K562 (cell line): Measurements from ENCODE around the gene METTL23. TPM values are rescaled to one million over a fixed set of nuclear protein-coding genes. Genes with fewer than 3 reads are reported as not detected.

Experiments
- BRF1 ChIP-seq: IDR thresholded peaks from 3 replicates; pipeline ENCODE4 v1.6.1; 2011; ENCODE audit warnings: borderline replicate concordance, mild to moderate bottlenecking; ENCODE audit not compliant: insufficient read length; ENCODE audit errors: extremely low read depth
- DPF2 ChIP-seq: fragments of 450-650 bp; IDR thresholded peaks from 2 replicates; pipeline ENCODE4 v1.6.1; 2016
- E2F3 ChIP-seq: fragments of 250-450 bp; sonication (Bioruptor Pico); IDR thresholded peaks from 2 replicates; pipeline ENCODE4 v1.4.0; 2020; ENCODE audit warnings: mild to moderate bottlenecking
- ETV6 ChIP-seq, 3 experiments: fragments of 150-350 bp in 1 of 3; sonication (generic) in 1 of 3; formaldehyde crosslinking in 1 of 3; IDR thresholded peaks; 2 replicates each; pipeline versions ENCODE4 v1.6.1 to v1.8.0; 2014 to 2022; ENCODE audit warnings: borderline replicate concordance in 2 of 3, low read depth in 2 of 3, antibody characterized with exemption in 1 of 3, low read length in 1 of 3, mild to moderate bottlenecking in 1 of 3, missing genetic modification reagents in 1 of 3
- HDAC2 ChIP-seq: fragments of 450-650 bp; IDR thresholded peaks from 2 replicates; pipeline ENCODE4 v1.6.1; 2016; ENCODE audit warnings: mild to moderate bottlenecking
- JUNB ChIP-seq: fragments of 450-650 bp; formaldehyde crosslinking; conservative IDR thresholded peaks from 2 replicates; pipeline ENCODE4 v1.4.0; 2020; ENCODE audit warnings: mild to moderate bottlenecking
- SLC30A9 ChIP-seq: fragments of 250-450 bp; sonication (Bioruptor Pico); IDR thresholded peaks from 2 replicates; pipeline ENCODE4 v1.8.0; 2022; ENCODE audit warnings: mild to moderate bottlenecking, moderate library complexity
- SREBF1 ChIP-seq: fragments of 150-350 bp; IDR thresholded peaks from 2 replicates; pipeline ENCODE4 v1.6.1; 2014; ENCODE audit warnings: antibody characterized with exemption, low read depth, low read length, borderline replicate concordance
- TBL1XR1 ChIP-seq, 2 experiments: IDR thresholded peaks; 2 replicates each; pipeline ENCODE4 v1.6.1; 2012; ENCODE audit warnings: improper control_type of control experiment in 2 of 2, low read length in 2 of 2, mild to moderate bottlenecking in 1 of 2
- ZNF561 ChIP-seq: fragments of 450-650 bp; formaldehyde crosslinking; conservative IDR thresholded peaks from 2 replicates; pipeline ENCODE4 v1.4.0; 2020; ENCODE audit warnings: mild to moderate bottlenecking, moderate library complexity
- polyA plus RNA-seq, 8 experiments: library from polyadenylated mRNA; depleted of rRNA in 4 of 8; stranded (reverse) in 5 of 8; unstranded in 3 of 8; fragments of >200 nt; fragmentation: Nextera tagmentation in 2 of 8; fragmentation: Illumina TruSeq in 1 of 8; extraction: Ambion mirVana in 2 of 8; extraction: Trizol in 1 of 8; gene quantifications; 2 replicates each; pipeline versions ENCODE4 v1.2.1 to v1.2.3, GENCODE V29; 2011 to 2014; ENCODE audit warnings: inconsistent platforms in 1 of 8, missing spikeins in 1 of 8
- total RNA-seq, 7 experiments: library from RNA; depleted of rRNA in 6 of 7; stranded (reverse); fragments of >200 nt in 6 of 7; fragmentation: Illumina TruSeq in 2 of 7; extraction: Trizol in 2 of 7; gene quantifications; 2 replicates each; pipeline versions ENCODE4 v1.2.1 to v1.2.3, GENCODE V29; 2011 to 2021; ENCODE audit warnings: low replicate concordance in 1 of 7
- TF ChIP-seq, protein P1 (sequence below): sonication (generic); formaldehyde crosslinking; IDR thresholded peaks from 2 replicates; pipeline ENCODE4 v1.8.1; 2022; ENCODE audit warnings: missing genetic modification reagents
- TF ChIP-seq, protein P2 (sequence below): fragments of 250-450 bp; sonication (Bioruptor Pico); IDR thresholded peaks from 2 replicates; pipeline ENCODE4 v1.4.0; 2020
- TF ChIP-seq, protein P3 (sequence below): IDR thresholded peaks from 2 replicates; pipeline ENCODE4 v1.6.1; 2014; ENCODE audit warnings: antibody characterized with exemption
- TF ChIP-seq, protein P4 (sequence below), 2 experiments: fragments of 200-800 bp in 1 of 2; sonication (Bioruptor generic) in 1 of 2; sonication (generic) in 1 of 2; formaldehyde crosslinking in 1 of 2; IDR thresholded peaks in 1 of 2; conservative IDR thresholded peaks in 1 of 2; 2 replicates each; pipeline versions ENCODE4 v1.5.0 to v1.6.1; 2016 to 2020; ENCODE audit warnings: missing compliant biosample characterization in 1 of 2, missing genetic modification characterization in 1 of 2, missing genetic modification reagents in 1 of 2
- TF ChIP-seq, protein P5 (sequence below): fragments of 450-650 bp; IDR thresholded peaks from 2 replicates; pipeline ENCODE4 v1.6.1; 2016; ENCODE audit warnings: missing biosample characterization, missing genetic modification characterization
- TF ChIP-seq, protein P6 (sequence below): fragments of 450-650 bp; formaldehyde crosslinking; IDR thresholded peaks from 2 replicates; pipeline ENCODE4 v1.4.0; 2020; ENCODE audit warnings: mild to moderate bottlenecking, mixed read lengths
- TF ChIP-seq, protein P7 (sequence below): fragments of 450-650 bp; formaldehyde crosslinking; IDR thresholded peaks from 2 replicates; pipeline ENCODE4 v1.4.0; 2022; ENCODE audit warnings: missing genetic modification characterization

METTL23 gene
- total and polyA plus RNA-seq, 9 of the 15 experiments (the other 6 are each of a cell fraction or from before 2014, with no cell fraction given): 29.4 to 67.3 (median 41.6) TPM

DNA sequence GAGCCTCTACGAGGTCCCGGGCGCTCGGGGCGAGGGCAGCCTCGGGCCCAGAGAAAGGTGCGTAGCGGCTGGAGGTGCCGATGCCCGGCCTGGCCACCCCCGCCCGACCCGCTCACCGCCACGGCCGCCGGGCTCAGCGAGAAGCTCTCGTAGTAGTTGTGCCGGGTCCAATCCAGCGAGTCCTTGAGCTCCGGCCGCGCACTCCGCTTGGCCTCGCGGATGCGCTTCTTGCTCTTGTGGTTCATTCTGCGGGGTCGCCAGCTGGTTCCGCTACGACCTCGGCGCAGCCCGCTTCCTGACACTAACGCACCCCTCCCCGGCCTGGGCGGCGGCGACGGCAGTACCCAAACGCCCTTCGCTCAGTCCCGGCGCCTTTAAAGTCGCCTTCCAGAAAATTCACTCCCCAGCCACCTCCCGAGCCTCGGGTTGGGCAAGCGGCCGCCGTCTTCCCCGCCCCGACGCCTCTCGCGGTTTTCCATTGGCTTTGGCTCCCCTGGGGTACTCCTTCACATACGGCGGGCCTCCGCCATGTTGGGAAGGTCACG is 336 bp upstream of the METTL23 start, which contains the start of gene JMJD6 (continued):
- TF ChIP-seq, protein P1, sequence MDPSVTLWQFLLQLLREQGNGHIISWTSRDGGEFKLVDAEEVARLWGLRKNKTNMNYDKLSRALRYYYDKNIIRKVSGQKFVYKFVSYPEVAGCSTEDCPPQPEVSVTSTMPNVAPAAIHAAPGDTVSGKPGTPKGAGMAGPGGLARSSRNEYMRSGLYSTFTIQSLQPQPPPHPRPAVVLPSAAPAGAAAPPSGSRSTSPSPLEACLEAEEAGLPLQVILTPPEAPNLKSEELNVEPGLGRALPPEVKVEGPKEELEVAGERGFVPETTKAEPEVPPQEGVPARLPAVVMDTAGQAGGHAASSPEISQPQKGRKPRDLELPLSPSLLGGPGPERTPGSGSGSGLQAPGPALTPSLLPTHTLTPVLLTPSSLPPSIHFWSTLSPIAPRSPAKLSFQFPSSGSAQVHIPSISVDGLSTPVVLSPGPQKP (CRISPR knock-in tag): no peak
- TF ChIP-seq, protein P2, sequence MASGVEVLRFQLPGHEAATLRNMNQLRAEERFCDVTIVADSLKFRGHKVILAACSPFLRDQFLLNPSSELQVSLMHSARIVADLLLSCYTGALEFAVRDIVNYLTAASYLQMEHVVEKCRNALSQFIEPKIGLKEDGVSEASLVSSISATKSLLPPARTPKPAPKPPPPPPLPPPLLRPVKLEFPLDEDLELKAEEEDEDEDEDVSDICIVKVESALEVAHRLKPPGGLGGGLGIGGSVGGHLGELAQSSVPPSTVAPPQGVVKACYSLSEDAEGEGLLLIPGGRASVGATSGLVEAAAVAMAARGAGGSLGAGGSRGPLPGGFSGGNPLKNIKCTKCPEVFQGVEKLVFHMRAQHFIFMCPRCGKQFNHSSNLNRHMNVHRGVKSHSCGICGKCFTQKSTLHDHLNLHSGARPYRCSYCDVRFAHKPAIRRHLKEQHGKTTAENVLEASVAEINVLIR (CRISPR knock-in tag): peak; percentile 94
- TF ChIP-seq, protein P3, sequence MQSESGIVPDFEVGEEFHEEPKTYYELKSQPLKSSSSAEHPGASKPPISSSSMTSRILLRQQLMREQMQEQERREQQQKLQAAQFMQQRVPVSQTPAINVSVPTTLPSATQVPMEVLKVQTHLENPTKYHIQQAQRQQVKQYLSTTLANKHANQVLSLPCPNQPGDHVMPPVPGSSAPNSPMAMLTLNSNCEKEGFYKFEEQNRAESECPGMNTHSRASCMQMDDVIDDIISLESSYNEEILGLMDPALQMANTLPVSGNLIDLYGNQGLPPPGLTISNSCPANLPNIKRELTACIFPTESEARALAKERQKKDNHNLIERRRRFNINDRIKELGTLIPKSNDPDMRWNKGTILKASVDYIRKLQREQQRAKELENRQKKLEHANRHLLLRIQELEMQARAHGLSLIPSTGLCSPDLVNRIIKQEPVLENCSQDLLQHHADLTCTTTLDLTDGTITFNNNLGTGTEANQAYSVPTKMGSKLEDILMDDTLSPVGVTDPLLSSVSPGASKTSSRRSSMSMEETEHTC: no peak; the same call in 1 of the 2 replicates
- TF ChIP-seq JUNB (no peak), SREBF1 (no peak), E2F3 (CRISPR knock-in tag) (0 out of 2 replicates have a peak, but pooled peaks have one; percentile 13), SLC30A9 (CRISPR knock-in tag) (no peak), TBL1XR1 (IDR thresholded peaks at IDR 0.05; ENCODE audit: low read length in 2 of 2) (peak in 1 of 2 experiments; percentile 29; a peak in 1 of 4 replicates), DPF2 (no peak), ETV6 (IDR thresholded peaks at IDR 0.05; ENCODE audit: borderline replicate concordance in 1 of 2, low read depth in 2 of 2, low read length in 1 of 2) (no peak), ETV6 (CRISPR knock-in tag; IDR thresholded peaks at IDR 0.05; ENCODE audit: borderline replicate concordance) (no peak), BRF1 (no peak), ZNF561 (CRISPR knock-in tag) (no peak), HDAC2 (no peak; the same call in 1 of the 2 replicates)
- TF ChIP-seq, protein P4, sequence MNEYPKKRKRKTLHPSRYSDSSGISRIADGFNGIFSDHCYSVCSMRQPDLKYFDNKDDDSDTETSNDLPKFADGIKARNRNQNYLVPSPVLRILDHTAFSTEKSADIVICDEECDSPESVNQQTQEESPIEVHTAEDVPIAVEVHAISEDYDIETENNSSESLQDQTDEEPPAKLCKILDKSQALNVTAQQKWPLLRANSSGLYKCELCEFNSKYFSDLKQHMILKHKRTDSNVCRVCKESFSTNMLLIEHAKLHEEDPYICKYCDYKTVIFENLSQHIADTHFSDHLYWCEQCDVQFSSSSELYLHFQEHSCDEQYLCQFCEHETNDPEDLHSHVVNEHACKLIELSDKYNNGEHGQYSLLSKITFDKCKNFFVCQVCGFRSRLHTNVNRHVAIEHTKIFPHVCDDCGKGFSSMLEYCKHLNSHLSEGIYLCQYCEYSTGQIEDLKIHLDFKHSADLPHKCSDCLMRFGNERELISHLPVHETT (CRISPR knock-in tag; conservative IDR thresholded peaks at IDR 0.05 in 1 of 2, IDR thresholded peaks at IDR 0.05 in 1 of 2): no peak
- TF ChIP-seq, protein P5, sequence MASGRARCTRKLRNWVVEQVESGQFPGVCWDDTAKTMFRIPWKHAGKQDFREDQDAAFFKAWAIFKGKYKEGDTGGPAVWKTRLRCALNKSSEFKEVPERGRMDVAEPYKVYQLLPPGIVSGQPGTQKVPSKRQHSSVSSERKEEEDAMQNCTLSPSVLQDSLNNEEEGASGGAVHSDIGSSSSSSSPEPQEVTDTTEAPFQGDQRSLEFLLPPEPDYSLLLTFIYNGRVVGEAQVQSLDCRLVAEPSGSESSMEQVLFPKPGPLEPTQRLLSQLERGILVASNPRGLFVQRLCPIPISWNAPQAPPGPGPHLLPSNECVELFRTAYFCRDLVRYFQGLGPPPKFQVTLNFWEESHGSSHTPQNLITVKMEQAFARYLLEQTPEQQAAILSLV (tag): no peak
- TF ChIP-seq, protein P6, sequence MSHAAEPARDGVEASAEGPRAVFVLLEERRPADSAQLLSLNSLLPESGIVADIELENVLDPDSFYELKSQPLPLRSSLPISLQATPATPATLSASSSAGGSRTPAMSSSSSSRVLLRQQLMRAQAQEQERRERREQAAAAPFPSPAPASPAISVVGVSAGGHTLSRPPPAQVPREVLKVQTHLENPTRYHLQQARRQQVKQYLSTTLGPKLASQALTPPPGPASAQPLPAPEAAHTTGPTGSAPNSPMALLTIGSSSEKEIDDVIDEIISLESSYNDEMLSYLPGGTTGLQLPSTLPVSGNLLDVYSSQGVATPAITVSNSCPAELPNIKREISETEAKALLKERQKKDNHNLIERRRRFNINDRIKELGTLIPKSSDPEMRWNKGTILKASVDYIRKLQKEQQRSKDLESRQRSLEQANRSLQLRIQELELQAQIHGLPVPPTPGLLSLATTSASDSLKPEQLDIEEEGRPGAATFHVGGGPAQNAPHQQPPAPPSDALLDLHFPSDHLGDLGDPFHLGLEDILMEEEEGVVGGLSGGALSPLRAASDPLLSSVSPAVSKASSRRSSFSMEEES (CRISPR knock-in tag): no peak
- TF ChIP-seq, protein P7, sequence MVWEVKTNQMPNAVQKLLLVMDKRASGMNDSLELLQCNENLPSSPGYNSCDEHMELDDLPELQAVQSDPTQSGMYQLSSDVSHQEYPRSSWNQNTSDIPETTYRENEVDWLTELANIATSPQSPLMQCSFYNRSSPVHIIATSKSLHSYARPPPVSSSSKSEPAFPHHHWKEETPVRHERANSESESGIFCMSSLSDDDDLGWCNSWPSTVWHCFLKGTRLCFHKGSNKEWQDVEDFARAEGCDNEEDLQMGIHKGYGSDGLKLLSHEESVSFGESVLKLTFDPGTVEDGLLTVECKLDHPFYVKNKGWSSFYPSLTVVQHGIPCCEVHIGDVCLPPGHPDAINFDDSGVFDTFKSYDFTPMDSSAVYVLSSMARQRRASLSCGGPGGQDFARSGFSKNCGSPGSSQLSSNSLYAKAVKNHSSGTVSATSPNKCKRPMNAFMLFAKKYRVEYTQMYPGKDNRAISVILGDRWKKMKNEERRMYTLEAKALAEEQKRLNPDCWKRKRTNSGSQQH (CRISPR knock-in tag): no peak
